8988T (cell line): ENCODE results near the gene LYSMD3.

Experiments used
- DNase-seq: peaks from one replicate; pipeline ENCODE4 v3.0.0; 2011

The LYSMD3 gene

DNA sequence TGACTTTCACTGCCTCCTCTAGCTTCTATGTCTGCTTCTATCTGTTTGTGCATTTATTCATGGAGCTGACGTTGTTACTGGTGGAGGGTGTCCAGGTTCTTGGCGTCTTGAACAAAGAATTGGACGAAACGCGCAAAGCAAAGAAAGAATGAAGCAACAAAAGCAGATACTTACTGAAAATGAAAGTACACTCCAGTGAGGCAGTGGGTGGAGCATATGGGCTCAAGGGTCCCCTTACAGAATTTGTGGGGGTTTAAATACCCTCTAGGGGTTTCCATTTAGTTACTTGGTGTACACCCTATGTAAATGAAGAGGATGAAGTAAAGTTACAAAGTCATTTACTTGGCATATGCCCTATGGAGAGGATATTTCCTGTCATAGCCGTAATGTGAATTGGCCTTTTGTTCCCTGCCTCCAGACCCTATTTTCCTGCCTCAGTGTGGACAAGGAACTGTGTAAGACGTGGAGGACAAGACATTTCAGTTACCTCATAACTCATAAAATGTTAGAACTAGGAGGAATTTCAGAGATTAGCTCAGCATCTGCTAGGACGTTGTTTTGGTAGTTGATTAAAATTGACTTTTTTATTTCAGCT is 51.7 kb downstream of the LYSMD3 start:
- no peak for DNase-seq

DNA sequence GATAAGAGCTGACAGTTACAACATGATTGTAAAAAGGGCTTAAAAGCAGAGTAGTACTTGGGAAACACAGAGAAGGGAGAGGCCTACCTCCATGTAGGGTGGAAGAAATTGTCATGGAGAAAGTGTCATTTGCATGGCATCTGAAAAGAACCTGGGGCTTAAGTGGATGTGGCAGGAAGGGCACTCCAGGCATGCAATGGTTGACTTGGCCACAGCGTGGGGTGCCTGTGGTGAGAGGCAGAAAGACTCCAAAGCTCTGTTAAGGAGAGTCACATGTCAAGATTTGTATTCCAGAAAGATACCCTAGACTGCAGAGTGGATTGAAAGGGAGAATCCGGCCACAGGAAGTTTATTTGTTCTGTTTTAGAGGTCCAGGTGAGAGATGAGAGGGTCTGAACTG is 52.3 kb downstream of the LYSMD3 start:
- no peak for DNase-seq

DNA sequence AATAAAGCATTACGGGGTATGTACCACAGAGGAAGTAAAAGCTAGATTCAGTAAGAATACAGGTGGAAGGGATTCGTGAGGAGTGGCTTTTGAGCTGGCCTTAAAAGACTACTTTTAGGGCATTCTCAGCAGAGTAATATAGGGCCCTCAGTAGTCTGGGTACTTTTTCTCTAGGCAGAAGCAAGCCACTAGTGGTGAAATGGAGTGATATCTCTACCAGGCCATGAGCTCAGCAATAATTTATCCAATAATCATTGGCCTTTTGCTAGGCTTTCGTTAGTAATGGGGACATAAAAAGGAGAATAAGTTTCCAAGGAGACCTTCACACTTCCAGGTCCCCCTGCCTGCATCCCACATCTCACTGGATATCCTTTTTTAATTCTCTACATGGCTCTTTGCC is 53.0 kb downstream of the LYSMD3 start:
- DNase-seq: no peak

DNA sequence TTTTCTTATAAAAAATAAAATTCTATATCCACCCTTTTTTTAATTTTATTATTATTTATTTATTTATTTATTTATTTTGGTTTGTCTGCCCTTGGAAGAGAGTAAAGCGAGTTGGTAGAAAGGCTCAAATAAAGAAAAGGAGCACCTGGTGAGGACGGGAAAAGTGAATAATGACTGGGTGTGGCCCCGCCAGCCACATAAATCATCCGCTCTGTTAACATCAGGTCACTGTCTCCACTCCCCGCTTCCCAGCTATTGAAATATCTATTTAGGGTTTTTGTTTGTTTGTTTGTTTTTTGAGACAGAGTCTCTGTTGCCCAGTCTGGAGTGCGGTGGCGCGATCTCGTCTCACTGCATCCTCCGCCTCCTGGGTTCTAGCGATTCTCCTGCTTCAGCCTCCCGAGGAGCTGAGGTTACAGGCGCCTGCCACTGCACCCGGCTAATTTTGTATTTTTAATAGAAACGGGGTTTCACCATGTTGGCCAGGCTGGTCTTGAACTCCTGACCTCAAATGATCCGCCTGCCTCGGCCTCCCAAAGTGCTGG is 53.9 kb downstream of the LYSMD3 start:
- DNase-seq: no peak

DNA sequence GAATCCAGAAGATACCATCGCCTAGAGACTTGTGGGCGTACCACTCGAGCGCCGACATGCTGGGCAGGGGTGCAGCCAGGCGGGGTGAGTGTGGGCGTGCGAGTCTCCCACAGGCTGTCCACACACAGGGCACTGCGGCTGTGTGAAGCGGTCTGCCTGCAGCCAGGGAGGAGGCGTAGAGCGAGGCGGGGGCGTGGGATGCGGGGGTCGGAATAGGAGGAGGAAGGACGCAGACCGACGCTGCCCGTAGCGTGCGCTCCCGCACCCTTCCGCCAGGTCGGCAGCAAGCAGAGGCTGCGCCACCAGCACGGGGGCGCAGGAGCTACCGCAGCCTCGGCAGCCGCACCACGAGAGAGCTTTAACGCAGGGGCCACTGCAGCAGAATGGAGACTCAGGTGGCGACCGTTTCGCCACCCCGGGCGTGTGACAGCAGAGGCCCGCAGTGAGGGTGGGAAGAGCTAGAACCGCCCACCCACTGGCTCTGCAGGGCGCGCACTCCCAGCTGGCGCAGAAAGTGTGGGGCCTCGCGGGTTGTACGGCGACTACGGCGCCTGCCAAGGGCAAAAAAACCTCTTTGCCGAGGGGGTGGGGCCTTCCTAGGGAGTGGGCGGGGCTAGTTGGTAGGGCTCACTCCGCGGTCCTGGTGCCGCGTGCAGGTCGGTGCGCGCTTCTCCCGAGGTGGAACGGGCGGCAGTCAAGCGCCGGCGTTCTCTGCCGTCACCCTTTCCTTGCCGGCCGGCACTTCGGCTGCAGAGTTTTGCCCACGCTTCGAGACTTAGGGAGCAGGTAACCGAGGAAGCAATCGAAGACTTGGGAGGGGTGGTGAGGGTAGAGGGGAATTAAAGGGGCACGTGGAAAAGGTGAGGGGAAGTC is 54.9 kb downstream of the LYSMD3 start, which contains the start of the genes MBLAC2 and POLR3G:
MBLAC2 (minus strand) TSS at position 537 of the 873 bp plus-strand sequence; CDS start at position 58, 479 bp downstream.
POLR3G (plus strand) TSS at position 630 of the 873 bp plus-strand sequence. CDS start 10,704 bp downstream, outside the sequence.
- peak; percentile 56 for DNase-seq

DNA sequence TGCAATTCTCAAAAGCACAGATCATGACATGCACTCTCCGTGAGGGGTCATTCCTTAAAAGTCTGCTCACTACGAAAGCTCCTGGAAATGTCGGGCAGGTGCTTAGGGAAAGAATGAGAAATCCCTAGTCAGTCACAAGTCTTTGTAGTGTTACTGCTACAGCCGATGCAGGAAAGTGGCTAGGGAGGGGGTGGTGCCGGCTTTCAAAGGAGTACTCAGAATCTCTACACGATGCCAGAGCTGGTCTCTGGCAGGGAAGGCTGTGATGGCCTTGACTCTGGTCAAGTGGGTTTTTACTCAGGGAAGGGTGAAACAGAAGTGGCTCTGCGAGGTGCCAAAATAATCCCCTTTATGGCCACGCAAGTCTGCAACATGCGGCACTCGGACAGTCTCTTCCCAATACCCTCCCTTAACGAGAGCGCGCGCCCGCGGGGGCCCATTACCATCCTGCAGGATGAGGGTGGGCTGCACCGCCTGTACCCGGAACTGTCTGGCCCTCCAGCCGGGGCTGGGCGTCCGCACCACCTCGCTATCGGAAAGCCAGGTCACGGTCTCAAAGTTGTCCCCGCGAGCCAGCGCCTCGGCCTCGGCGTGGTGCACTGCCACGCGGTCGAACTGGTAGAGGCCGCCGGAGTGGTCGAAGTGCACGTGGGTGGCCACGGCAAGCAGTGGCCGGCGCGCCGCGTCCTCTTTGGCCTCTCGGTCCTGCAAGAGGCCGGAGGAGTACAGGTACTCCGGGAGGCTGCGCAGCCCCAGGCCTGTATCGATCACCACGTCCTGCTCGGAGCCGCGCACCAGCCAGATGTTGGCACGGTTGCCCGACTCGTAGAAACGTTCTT is 55.8 kb downstream of the LYSMD3 start:
- no peak for DNase-seq

DNA sequence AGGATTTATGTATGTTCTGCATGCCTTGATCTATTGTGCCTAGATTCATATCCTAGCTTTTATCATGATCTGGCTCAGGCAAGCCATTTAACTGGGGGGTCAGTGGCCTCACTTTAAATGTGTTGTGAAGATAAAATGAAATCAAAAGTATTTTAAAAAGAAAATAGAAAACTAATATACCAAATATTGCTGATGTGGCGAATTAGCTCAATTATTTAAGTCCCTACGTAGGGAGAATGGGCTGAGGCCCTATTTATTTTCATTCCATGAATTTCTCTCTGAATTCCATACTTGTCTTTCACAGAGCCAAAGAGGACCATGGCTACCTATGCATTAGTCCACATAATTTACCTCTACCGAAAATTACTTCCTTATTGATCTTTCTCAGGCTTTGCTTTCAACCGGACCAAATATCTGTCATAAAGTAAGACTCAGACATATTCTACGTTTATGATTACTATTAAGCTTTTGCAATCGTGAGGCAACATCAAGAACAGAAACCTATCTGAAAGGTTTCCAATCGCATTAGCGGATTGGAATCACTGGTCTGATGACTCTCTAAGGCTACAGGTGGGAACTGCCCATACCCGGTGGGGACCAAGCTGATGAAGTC is 56.5 kb downstream of the LYSMD3 start:
- no peak for DNase-seq
